GM18867 (cell line): ENCODE results near the gene DAZ2.
"Not testable (repeated sequence)": the region's sequence is repeated elsewhere in the genome, so short reads cannot be mapped to it uniquely, and the experiment has no call there.

Source experiments
- ATAC-seq: cut with Tn5 transposase; IDR thresholded peaks from one replicate; pipeline ENCODE4 v1.9.1; 2021; ENCODE audit warnings: mild to moderate bottlenecking, moderate library complexity; ENCODE audit not compliant: unreplicated experiment

Gene DAZ2, protein sequence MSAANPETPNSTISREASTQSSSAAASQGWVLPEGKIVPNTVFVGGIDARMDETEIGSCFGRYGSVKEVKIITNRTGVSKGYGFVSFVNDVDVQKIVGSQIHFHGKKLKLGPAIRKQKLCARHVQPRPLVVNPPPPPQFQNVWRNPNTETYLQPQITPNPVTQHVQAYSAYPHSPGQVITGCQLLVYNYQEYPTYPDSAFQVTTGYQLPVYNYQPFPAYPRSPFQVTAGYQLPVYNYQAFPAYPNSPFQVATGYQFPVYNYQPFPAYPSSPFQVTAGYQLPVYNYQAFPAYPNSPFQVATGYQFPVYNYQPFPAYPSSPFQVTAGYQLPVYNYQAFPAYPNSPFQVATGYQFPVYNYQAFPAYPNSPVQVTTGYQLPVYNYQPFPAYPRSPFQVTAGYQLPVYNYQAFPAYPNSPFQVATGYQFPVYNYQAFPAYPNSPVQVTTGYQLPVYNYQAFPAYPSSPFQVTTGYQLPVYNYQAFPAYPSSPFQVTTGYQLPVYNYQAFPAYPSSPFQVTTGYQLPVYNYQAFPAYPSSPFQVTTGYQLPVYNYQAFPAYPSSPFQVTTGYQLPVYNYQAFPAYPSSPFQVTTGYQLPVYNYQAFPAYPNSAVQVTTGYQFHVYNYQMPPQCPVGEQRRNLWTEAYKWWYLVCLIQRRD

GRCh38 chrY:23219233-23219632, at the start of gene DAZ2:
Gene DAZ2, plus strand, starts transcription at chrY:23219533. Its CDS starts 208 bp downstream, at chrY:23219741.
- ATAC-seq = not testable (repeated sequence)

DNA sequence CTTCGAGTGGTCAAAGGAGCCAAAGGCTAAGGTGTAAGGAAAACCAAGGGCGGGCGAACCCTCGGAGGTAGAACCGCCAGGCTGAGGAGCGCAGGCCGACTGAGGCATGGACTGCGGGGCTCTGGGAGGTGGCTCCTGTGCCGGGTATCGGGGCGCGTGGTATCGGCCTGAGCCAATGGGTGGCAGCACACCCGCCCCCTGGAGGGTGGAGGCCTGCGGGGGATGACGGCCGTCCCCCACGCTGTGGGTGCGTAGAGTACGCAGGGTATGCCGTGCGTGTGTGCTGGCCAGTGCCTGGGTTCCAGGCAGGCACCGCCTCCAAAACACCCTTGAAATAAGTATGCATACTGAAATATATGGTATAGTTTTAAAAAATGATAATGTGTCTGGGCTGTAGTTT, 20.4 kb upstream of the DAZ2 start, which contains the start of gene DAZ1:
TSS of gene DAZ1 (minus strand) at position 101 of the 400 bp plus-strand sequence. CDS start 208 bp downstream, outside the sequence.
- not testable (repeated sequence) for ATAC-seq

DNA sequence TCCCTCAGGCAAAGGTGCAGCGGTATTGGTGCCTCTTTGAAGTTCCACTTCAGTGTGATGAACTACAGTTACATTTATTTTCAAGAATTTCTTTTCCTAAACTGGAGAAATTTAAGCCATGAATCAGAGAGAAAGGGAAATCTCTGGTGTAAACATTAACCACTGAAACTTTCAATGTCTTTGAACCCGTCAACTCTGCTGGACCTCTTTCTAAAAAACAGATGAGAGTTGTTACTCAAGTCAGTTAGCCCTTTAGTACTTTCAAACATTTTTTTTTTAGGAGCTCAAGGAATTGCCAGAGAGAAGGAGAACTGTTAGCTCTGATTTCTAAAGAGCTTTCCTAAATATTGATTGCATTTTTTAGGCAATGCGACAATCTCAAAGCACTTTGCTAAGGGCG, 11.9 kb upstream of the DAZ2 start:
- ATAC-seq = not testable (repeated sequence)

GRCh38 chrY:23209802-23210495, 9.4 kb upstream of the DAZ2 start:
- ATAC-seq = not testable (repeated sequence)

- not testable (repeated sequence) for ATAC-seq
Measured at GRCh38 chrY:23210681-23211080, 8.7 kb upstream of the DAZ2 start.
